Measurements from ENCODE around the gene PREPL.

- TF ChIP-seq CTCF (conservative IDR thresholded peaks at IDR 0.05; ENCODE audit: low read depth, low read length), result no peak
- no peak for TF ChIP-seq ELK1 (IDR thresholded peaks at IDR 0.05; ENCODE audit: borderline replicate concordance, low read depth, low read length)
- peak; percentile 22; the same call in 1 of the 2 replicates for TF ChIP-seq CEBPB (IDR thresholded peaks at IDR 0.05; ENCODE audit: low read depth, low read length)
- no peak for TF ChIP-seq POLR2A (IDR thresholded peaks at IDR 0.05; ENCODE audit: low read depth, low read length)
- TF ChIP-seq RAD21 (IDR thresholded peaks at IDR 0.05; ENCODE audit: low read length), result no peak
- no peak for TF ChIP-seq MAZ (IDR thresholded peaks at IDR 0.05; ENCODE audit: borderline replicate concordance, low read depth, low read length)
- no peak for TF ChIP-seq CHD1 (IDR thresholded peaks at IDR 0.05; ENCODE audit: low read depth, low read length)
Measured at GRCh38 chr2:44286884-44287638, 74.2 kb downstream of the PREPL start.

Data from IMR-90 (cell line).